ENCODE results near the gene QRSL1.

- TF ChIP-seq EZH2 (IDR thresholded peaks at IDR 0.05; ENCODE audit: insufficient read depth, poor library complexity, severe bottlenecking) (no peak), EZH2phosphoT487 (IDR thresholded peaks at IDR 0.05; ENCODE audit: insufficient read depth, low read depth) (no peak)
Measured at GRCh38 chr6:106694343-106694742, 65.0 kb downstream of the QRSL1 start.

Measured in GM23248 (cell line).